Mononuclear cell (primary cell): ENCODE results near the gene MYL6. TPM values are rescaled to one million over a fixed set of nuclear protein-coding genes. Genes with fewer than 3 reads are reported as not detected.
"Not testable (repeated sequence)": the region's sequence is repeated elsewhere in the genome, so short reads cannot be mapped to it uniquely, and the experiment has no call there.

Source experiments
- H3K27me3 ChIP-seq: 2 replicates; pipeline ENCODE4 v1.6.0; 2011; ENCODE audit warnings: low read length, control low read depth; ENCODE audit not compliant: insufficient read depth
- H3K4me1 ChIP-seq: 2 replicates; pipeline ENCODE4 v1.5.1; 2011; ENCODE audit warnings: mild to moderate bottlenecking, low read length, control low read depth; ENCODE audit not compliant: insufficient read depth
- H3K4me3 ChIP-seq: 2 replicates; pipeline ENCODE4 v1.5.1; 2011; ENCODE audit warnings: mild to moderate bottlenecking, low read length, moderate library complexity
- H3K9me3 ChIP-seq: 2 replicates; pipeline ENCODE4 v1.5.1; 2011; ENCODE audit warnings: low read depth, mild to moderate bottlenecking, control low read depth, low read length
- total RNA-seq: library from RNA; depleted of rRNA; stranded (reverse); fragments of >200 nt; gene quantifications from one replicate; pipeline ENCODE4 v1.2.3, GENCODE V29; 2012

Gene MYL6
- total RNA-seq, 1 donor, result 729 TPM

DNA sequence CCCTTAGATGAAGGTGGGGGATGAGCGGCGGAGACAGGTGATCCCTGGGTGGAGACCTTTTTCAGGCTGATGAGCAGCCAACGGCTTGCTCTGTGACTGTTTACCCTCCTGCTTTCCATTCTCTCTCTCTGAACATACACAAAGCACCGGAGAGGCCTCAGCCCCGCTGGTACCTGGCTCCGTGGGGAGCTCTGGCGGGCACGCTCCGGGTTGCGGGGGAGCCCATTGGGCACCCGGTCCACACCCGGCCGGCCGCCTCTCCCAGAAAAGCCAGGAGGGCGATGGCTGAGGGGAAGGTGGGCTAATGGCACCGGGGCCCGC lies 30.6 kb downstream of the MYL6 start:
- peaks cover 35% of the 10 kb centered on the region for H3K4me1 ChIP-seq
- peak overlapping the region; percentile 54 for H3K4me3 ChIP-seq

DNA sequence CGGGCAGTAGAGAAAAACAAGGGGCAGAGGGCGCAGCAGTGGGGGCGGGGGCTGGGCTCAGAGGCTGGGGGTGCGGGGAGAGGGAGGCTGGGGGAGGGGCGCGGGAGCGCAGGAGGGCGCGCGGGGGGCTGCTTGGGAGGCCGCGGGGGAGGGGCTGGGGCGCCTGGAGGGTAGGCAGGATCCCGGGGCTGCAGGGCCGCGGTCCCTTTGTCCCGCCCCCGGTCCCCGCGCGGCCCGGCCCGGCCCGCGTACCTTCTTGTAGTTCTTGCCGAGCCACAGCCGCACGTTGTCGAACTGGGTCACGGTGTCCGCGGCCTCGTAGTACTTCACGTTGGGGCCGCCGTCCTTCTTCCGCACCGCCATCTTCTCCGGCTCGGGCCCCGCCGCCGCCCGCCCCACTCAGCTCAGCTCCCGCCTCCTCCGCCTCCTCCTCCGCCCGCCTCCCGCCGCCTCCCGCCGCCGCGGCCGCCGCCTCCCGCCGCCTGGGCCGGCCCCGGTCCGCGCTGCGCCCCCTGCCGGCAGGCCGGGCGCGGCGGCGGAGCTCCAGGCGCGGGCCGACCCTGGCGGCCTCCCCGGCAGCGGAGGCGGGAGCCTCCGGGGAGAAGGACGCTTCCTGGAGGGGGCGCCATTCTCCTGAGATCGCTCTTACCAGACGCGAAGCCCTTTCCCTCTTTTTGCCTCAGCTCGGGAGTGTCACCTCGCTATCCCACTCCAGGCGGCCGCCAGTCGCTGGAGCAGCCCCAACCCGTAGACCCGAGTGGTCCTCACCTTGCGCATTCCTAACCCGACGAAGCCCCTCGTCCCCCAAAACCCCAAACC lies 31.1 kb downstream of the MYL6 start, which contains the start of gene SMARCC2:
Gene SMARCC2 (minus strand): TSS at position 385 of the 819 bp plus-strand sequence. CDS start 22 bp downstream, at position 363.
- peaks cover 35% of the 10 kb centered on the region for H3K4me1 ChIP-seq
- H3K27me3 ChIP-seq, result no peaks in the 10 kb centered on the region
- H3K9me3 ChIP-seq, result no peaks in the 10 kb centered on the region
- peak within 1 kb of the TSS; percentile 74 for H3K4me3 ChIP-seq

More for the DNA sequence above, 30.6 kb downstream of the MYL6 start:
- no peaks in the 10 kb centered on the region for H3K9me3 ChIP-seq
- H3K27me3 ChIP-seq, result no peaks in the 10 kb centered on the region

DNA sequence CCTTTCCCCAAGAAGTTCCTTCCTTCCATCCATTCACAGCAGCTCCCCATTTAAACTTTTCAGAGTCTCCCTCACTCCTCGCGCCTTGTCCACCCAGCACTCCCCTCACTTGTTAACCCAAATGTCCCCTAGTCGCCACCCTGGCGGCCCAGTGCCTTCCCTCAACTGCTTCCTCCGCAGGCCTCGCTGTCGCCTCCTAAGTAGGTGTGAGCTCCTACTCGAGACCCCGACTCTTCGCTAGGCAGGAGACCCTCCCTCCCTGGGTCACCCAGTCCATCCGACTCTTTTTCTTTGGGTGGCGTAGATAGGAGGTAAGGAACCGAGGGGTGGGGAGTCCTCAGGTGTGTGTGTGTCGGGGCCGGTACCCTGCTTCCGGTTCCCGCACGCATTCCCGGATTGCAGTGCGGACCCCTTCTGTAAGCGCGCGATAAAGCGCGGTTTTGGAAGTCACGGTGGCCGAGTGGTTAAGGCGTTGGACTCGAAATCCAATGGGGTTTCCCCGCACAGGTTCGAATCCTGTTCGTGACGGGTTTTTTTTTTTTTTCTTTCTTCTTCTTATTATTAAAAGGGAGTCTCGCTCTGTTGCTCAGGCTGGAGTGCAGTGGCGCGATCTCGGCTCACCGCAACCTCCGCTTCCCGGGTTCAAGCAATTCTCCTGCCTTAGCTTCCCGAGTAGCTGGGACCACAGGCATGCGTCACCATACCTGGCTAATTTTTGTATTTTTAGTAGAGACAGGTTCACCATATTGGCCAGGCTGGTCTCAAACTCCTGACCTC lies 31.9 kb downstream of the MYL6 start:
- Histone ChIP-seq H3K27me3 (no peaks in the 10 kb centered on the region), H3K4me3 (peak overlapping the region; percentile 74), H3K9me3 (no peaks in the 10 kb centered on the region), H3K4me1 (peaks cover 35% of the 10 kb centered on the region)

DNA sequence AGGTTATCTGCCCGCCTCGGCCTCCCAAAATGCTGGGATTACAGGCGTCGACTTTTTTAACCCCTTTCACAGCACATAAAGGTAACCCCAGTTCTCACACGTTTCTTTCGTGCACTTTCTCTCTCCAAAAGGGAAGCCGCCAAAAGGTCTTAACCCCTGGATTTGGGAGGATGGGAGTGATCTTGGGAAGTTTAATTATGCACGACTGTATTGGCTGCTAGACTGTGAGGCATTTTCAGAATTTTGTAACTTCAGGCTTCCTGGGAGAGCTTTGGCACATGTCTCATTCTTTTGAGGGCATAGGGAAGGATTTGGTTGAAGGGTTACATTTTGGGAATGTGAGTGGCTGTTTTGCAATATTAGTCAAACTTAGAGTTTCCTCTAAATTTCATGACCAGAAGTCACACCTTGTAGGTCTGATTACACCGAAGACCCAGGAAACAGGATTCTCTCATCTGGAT lies 32.6 kb downstream of the MYL6 start:
- Histone ChIP-seq H3K4me3 (no peak overlapping the region), H3K9me3 (no peaks in the 10 kb centered on the region), H3K4me1 (peaks cover 35% of the 10 kb centered on the region), H3K27me3 (no peaks in the 10 kb centered on the region)

DNA sequence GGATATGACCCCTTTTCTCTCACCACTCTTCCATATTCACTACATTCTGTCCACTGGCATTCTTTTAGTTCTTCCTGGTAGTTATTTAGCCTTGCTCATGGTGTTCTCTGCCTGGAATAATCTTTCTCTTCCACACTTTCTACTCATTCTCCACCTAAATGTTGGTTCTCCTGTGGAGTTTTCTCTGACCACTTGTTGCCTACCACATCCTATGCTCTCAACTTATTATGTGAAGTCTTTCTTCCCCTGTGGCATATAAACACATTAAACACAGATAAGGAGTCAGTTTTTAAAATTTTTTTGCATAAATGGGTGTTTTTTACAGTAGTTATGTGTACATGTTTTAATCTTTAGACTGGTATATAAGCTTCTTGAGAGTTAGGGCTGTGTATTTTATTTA lies 34.4 kb downstream of the MYL6 start:
- peaks cover 25% of the 10 kb centered on the region for H3K4me1 ChIP-seq
- no peaks in the 10 kb centered on the region for H3K27me3 ChIP-seq
- no peaks in the 10 kb centered on the region for H3K9me3 ChIP-seq
- no peak overlapping the region for H3K4me3 ChIP-seq

DNA sequence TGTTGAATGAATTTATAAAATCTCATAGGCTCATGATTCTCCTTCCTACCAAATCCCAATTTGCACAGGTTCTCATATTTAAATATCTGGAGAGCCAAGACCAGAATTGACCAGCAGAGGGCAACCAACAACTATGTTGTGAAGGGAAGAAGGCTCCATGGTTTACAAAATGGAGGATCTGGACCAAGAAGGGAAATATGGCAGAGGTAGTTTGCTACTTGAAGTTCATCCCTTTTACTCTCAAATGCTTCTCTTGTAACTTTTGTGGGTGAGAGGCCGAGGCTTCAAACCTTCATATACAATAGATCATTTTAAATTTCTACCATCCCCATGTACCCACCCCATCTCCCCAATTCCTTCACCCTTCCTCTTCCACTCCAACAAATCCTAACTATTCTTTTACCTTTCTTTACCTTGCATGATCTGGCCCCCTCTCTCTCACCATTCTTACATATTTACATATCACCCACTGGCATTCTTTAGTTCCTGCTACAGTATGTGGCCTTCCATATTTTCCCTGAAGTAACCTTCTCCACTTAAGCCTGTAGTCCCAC lies 34.9 kb downstream of the MYL6 start:
- H3K27me3 ChIP-seq, result no peaks in the 10 kb centered on the region
- H3K4me3 ChIP-seq, result no peak overlapping the region
- no peaks in the 10 kb centered on the region for H3K9me3 ChIP-seq
- H3K4me1 ChIP-seq, result peaks cover 20% of the 10 kb centered on the region

DNA sequence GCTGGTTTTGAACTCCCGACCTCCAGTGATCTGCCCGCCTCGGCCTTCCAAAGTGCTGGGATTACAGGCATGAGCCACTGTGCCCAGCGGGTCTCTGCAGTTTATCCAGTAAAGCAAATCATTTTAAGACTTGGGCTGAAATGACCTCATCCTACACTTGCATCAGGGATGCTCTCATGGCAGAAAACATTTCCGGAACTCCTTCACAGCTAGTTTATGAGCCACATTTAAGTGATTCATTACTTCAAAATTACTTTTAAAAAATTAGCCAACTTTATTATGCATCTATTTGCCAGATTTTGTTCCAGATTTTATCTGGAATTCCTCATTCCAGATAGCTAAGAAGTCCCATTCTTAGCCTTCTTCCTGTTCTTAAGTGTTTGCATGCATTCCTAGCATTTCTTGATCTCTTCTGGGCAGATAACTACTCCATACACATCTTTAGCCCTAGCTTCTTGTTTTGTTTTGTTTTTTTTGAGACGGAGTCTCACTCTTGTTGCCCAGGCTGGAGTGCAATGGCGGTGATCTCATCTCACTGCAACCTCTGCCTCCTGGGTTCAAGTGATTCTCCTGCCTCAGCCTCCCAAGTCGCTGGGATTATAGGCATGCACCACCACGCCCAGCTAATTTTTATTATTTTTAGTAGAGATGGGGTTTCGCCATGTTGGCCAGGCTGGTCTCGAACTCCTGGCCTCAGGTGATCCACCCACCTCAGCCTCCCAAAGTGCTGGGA lies 38.8 kb downstream of the MYL6 start:
- not testable (repeated sequence) for H3K27me3 ChIP-seq, H3K9me3 ChIP-seq, H3K4me3 ChIP-seq, H3K4me1 ChIP-seq

DNA sequence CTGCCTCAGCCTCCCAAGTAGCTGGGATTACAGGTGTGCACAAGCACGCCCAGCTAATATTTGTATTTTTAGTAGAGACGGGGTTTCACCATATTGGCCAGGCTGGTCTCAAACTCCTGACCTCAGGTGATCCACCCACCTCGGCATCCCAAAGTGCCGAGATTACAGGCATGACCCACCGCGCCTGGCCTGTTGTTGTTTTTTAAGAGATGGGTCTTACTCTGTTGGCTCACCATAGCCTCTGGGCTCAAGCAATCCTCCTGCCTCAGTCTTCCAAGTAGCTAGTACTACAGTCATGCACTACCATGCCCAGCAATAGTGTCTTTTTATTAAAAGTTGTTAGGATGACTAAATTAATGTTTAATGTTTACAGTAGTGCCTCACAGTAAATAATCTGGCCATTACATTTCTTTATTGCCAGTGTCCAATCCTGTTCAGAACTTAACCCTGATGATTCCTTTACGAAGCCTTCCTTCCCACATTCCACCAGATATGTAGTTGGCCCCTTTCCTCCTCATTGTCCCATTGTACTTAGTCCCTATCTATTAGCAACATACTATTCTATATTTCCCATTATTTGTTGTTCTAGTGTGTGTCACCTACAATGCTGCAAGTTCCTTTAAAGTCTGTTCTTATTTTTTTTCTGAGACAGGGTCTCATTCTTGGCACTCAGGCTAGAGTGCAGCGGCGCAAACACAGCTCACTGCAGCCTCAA lies 39.9 kb downstream of the MYL6 start:
- Histone ChIP-seq H3K4me3 (no peak overlapping the region), H3K4me1 (no peaks in the 10 kb centered on the region), H3K9me3 (no peaks in the 10 kb centered on the region), H3K27me3 (no peaks in the 10 kb centered on the region)

DNA sequence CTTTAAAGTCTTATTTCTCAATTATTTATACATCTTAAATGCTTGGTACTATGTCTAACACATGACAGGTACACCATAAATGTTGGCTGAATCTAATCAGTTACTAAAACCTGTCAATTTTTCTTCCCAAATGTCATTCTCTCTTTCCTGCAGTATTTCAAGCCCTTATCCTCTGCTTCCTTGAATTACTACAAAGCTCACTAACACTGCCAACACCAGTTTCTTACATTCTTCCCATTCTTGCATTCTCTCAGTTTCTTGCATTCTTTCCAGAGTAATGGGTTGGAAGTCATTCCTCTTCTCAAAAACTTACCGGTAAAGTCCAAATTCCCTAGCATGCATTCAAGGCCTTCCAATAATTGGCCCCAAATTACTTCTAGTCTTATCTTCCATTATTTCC lies 40.7 kb downstream of the MYL6 start:
- no peaks in the 10 kb centered on the region for H3K27me3 ChIP-seq
- no peaks in the 10 kb centered on the region for H3K4me1 ChIP-seq
- no peaks in the 10 kb centered on the region for H3K9me3 ChIP-seq
- no peak overlapping the region for H3K4me3 ChIP-seq

DNA sequence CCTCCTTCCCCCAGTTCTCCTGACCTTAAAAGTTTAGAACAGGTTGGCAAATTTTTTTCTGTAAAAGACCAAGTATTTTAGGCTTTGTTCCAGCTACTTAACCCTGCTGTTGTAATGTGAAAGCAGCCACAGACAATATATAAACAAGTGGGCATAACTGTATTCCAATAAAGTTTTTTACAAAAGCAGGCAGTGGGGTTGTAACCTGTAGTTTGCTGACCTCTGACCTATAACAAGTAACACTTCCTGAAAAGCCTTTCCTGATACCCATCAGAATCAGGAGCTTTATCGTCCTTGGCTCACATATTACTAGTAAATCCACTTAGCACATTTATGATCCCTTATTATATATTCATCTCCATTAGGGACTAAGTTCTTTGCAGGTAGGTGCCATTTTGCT lies 44.2 kb downstream of the MYL6 start:
- Histone ChIP-seq H3K4me3 (no peak overlapping the region), H3K27me3 (no peaks in the 10 kb centered on the region), H3K4me1 (no peaks in the 10 kb centered on the region), H3K9me3 (no peaks in the 10 kb centered on the region)

DNA sequence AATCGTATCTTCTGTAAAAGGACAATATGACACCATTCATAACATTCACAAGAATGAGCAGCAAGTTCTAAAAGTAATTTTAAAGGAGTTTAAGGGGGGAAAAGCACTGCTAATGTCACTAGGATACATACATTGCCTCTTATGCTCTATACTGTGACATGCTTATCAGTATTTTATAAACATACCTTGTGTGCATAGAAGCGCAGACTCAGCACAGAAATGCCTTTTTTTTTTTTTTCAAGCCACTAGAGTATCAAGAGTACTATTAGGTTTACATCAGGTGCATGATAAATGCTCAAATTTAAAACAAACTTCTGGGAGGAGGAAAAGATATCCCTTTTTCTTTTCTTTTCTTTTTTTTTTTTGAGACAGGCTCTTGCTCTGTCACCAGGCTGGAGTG lies 44.7 kb downstream of the MYL6 start:
- Histone ChIP-seq H3K27me3 (no peaks in the 10 kb centered on the region), H3K9me3 (no peaks in the 10 kb centered on the region), H3K4me3 (no peak overlapping the region), H3K4me1 (no peaks in the 10 kb centered on the region)

DNA sequence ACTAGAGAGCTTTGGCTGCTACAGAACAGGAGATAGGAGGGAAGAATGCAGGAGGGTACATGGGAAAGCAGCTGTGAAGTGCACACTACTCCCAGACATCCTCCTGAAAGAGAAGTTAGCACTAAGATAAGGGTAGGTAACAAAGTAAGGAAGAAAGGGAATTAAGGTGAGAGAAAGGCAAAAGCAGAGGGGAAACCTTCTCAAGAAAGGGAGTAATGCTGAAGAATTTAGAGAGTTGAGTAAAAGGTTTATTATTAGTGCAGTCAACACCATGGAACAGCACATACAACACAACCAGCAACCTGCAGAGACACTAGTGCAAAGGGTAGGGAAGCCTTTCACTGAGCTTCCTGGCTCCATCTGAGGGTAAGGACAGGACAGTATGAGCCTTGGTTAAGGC lies 46.1 kb downstream of the MYL6 start:
- Histone ChIP-seq H3K4me1 (no peaks in the 10 kb centered on the region), H3K9me3 (no peaks in the 10 kb centered on the region), H3K27me3 (no peaks in the 10 kb centered on the region), H3K4me3 (no peak overlapping the region)

DNA sequence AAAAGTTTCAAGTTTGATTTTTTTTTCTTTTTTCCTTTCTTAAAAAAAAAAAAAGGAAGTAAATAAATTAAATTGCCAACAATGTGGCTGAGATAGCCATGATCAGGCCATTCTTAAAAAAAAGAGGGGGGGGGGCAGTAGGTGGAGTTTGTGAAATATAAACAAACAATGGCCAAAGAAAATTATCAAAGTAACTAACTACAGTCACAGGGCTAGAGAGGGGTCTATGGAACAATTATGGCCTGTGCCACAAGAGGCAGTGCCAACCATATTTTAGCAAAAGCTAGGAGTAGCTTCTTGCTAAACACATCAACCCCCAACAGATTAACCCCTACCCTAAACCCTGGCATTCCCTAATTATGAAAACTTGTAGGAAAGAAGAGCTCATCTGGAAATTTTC lies 47.3 kb downstream of the MYL6 start:
- Histone ChIP-seq H3K9me3 (no peaks in the 10 kb centered on the region), H3K4me1 (no peaks in the 10 kb centered on the region), H3K4me3 (no peak overlapping the region), H3K27me3 (no peaks in the 10 kb centered on the region)

DNA sequence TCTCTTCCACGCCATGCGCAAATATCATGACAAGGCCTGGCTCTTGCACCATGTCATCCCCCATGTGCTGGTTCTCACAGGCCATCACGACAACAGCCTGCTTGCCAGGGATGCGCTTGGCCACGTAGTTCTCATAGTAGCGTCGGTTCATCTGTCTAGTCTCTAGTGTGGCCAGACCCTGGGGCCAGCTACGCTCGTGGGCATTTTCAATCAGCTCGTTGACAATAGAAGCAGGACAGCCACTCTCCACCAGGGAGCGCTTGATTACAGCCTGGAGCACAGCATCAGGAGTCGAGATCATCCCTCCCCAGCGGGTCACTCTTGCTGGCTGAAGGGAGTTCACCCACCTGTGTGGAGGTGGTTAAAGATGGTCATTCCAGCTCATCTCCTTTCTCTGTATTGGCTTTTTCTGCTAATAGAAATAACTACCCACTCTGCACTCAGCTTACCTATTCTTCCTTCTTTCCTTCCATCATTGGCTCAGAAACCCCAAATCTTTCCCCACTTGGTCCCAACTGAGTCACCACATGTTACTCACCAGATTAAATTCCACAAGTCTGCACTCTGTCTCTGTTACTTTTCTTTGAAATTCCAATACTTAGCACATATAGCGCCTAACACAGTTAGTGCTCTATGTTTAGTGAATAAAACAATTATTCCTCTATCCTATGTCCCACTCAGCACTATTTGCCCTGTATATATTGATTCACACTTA lies 48.5 kb downstream of the MYL6 start:
- Histone ChIP-seq H3K4me3 (no peak overlapping the region), H3K27me3 (no peaks in the 10 kb centered on the region), H3K4me1 (no peaks in the 10 kb centered on the region), H3K9me3 (no peaks in the 10 kb centered on the region)
